Measurements from ENCODE around the gene RNU11.

DNA sequence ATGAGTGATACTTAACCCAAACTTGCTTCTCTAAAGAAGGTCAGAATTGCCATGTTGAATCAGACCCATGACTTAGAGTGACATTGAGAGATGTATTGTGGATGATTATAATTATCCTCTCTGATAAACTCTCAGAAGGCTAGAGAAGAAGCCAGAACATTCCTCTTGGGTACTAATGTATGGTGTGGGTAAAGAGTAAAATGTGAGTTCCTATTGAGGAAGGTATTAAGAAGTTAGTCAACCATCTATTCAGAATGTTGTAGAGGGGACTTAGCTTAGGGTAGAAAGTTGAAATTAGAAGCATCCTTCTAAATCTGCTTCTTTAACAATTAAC is 27.5 kb downstream of the RNU11 start:
- no peak for TF ChIP-seq REST (IDR thresholded peaks at IDR 0.05; ENCODE audit: insufficient read depth in 1 of 2, low read depth in 2 of 2, low read length in 2 of 2)
- no peak for TF ChIP-seq POLR2AphosphoS5 (IDR thresholded peaks at IDR 0.05; ENCODE audit: low read depth, low read length)
- TF ChIP-seq SIN3A (IDR thresholded peaks at IDR 0.05; ENCODE audit: borderline replicate concordance, insufficient read depth, low read length), result no peak

Measured in PFSK-1 (cell line).